Measurements from ENCODE around the gene GCDH.

- TF ChIP-seq EZH2 (IDR thresholded peaks at IDR 0.05) (no peak), POLR2AphosphoS5 (IDR thresholded peaks at IDR 0.05; ENCODE audit: borderline replicate concordance, low read depth, low read length) (no peak)
Observed at GRCh38 chr19:12913011-12913561, 22.1 kb downstream of the GCDH start.

All from SK-N-MC (cell line).